Activated CD4-positive, alpha-beta T cell treated with anti-CD3 and anti-CD28 coated beads, Interleukin-2, amount 50 U/mL, for 48 hours (primary cell): Measurements from ENCODE around the gene GABARAP.

Experiments
- DNase-seq, 2 experiments: peaks; one replicate each; pipeline ENCODE4 v3.0.0-alpha.2; 2020

Gene GABARAP

DNA sequence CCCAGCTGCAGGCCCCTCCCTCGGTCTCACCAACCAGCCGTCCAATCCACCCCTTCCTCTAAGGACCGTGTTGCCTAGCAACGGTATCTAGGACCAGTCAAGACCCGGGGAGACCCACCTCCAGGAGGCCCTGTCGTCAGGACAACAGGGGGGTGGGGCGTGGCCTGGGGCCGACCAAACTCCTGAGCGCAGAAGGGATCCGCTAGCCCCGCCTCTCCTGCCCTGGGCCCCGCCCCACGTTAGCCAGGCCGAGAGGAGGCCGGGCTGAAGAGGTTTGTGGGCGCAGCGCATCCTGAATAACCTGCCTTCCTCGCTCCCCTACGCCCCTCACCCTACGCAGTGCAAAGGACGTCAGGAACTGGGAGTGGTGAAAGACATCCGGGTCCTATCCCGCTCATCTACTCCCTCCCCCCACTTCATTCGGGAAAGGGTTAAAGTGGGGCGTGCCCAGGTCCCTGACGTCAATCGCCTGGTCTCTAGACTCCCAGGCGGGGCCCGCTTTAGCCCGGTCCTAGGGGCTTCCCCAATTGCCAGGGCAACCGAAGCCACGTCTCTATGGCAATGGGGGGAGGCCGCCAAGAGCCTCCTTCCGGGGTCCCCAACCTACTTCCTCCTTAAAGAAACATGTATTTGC lies 37.3 kb downstream of the GABARAP start:
- DNase-seq: peak; percentile 96

- DNase-seq: no peak
Measured at GRCh38 chr17:7204336-7204735, 37.9 kb downstream of the GABARAP start.

- no peak for DNase-seq
Measured at GRCh38 chr17:7203391-7203790, 38.9 kb downstream of the GABARAP start.

- no peak for DNase-seq
Measured at GRCh38 chr17:7196651-7197401, 45.4 kb downstream of the GABARAP start.

DNA sequence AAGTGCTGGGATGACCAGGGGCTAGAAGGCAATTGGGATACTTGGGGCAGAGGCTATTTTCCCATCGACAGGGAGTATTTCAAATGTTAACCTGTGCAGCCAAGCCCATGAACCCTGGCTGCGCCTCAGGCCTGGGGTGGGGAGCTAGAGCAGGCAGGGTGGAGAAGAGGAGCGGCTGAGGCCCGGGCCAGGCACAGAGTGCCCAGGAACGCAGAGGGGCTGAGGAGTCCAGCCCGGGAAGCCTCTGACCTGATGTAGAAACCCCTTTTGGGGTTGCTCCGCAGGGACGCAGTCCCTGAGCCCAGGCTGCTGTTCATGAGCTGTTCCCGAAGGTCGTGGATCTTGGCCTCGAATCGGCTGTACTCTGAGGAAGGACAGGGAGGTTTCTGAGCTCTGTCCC lies 46.3 kb downstream of the GABARAP start:
- no peak for DNase-seq

- DNase-seq: no peak
Measured at GRCh38 chr17:7192271-7192937, 49.8 kb downstream of the GABARAP start.

- DNase-seq: no peak
Measured at GRCh38 chr17:7191571-7192270, 50.5 kb downstream of the GABARAP start.

DNA sequence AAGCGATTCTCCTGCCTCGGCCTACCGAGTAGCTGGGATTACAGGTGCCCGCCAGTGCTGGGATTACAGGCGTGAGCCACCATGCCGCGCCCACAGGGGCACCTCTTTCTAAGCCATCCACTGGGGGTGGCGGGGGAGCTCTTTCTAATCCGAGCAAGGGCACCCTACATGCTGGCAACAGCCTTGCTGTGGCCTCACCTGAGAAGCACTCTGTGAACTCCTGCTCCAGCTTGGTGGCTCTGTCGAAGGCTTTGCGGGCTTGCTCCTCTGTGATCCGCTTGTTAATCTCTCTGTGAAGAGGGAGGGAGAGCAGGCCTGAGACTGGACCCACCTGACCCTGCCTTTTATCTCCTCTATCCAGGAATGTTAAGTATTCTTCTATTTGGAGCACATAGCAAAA lies 51.2 kb downstream of the GABARAP start:
- DNase-seq: no peak

DNA sequence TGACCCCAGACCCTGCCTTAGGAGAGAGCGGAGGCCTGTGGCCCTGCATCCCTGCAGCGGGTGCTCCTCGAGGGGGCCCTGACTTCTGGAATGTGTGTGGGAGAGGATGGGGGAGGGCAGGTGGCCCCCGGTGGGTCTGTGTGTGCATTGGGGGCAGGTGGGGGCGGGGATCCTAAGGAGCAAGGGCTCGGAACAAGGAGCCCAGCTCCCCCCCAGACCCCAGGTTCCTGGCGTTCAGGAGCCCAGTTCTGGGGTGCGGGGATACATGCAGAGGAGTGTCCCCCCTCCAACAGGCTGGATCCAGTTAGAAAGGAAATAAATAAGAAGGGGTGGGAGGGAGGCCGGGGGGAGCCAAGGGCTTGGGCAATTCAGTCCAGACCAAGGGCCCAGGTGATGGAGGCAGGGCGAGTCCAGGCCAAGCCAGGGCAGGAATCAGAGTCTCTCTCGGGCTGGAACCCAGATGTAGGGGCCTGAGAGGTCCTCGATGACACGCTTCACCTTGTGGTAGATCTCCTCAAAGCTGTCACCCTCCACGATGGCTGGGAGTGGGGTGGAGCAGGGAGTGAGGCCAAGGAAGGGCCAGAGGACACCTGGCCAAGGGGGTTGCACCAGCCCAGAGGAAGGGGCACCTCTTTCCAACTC lies 51.9 kb downstream of the GABARAP start:
- no peak for DNase-seq
